GM12878 (cell line): ENCODE measurements around the gene SLC38A8. TPM values are rescaled to one million over a fixed set of nuclear protein-coding genes. Genes with fewer than 3 reads are reported as not detected.

Experiments used
- ATAC-seq: fragments of 200-7000 bp; cut with Tn5 transposase; 3 replicates; pipeline ENCODE4 v1.9.1; 2020; ENCODE audit warnings: mild to moderate bottlenecking, moderate library complexity
- BruUV-seq: library from RNA; stranded (reverse); fragments of 400-500 nt; replicated peaks from 2 replicates; lab custom pipeline; 2021; lab: Mats Ljungman, UMichigan
- CTCF ChIA-PET: fragments of 300-600 bp; sonication (Branson Sonifier 250); formaldehyde crosslinking; extraction: SDS; loops from one replicate; lab custom pipeline; 2021; ENCODE audit warnings: inconsistent platforms; lab: Yijun Ruan, JAX
- POLR2A ChIA-PET: fragments of 350-600 bp; formaldehyde crosslinking; extraction: SDS; loops from one replicate; lab custom pipeline; 2021; ENCODE audit warnings: inconsistent platforms; lab: Charles Lee
- RAD21 ChIA-PET: fragments of 300-600 bp; sonication (Branson Sonifier 250); formaldehyde crosslinking; loops from one replicate; lab custom pipeline; 2023; ENCODE audit warnings: antibody characterized with exemption; ENCODE audit not compliant: unreplicated experiment; lab: Charles Lee
- SMC1A ChIA-PET: fragments of 300-600 bp; sonication (Branson Sonifier 250); formaldehyde crosslinking; loops from one replicate; lab custom pipeline; 2023; ENCODE audit not compliant: unreplicated experiment, uncharacterized antibody; lab: Charles Lee
- DNase-seq: peaks from one replicate; pipeline ENCODE4 v3.0.0-alpha.2; 2011; ENCODE audit warnings: low read depth, low spot score
- FAIRE-seq: peaks from 3 replicates; lab custom pipeline; 2011; peaks lifted over from hg19 to GRCh38; lab: Jason Lieb, UNC
- H2AFZ ChIP-seq: 2 replicates; pipeline ENCODE4 v1.6.0; 2011; ENCODE audit warnings: low read depth, low read length, control low read depth; ENCODE audit not compliant: control insufficient read depth
- H3K27ac ChIP-seq: 2 replicates; pipeline ENCODE4 v1.5.1; 2011; ENCODE audit warnings: control low read depth; ENCODE audit not compliant: control insufficient read depth, insufficient read depth
- H3K27me3 ChIP-seq, 2 experiments: replicated peaks in 1 of 2; 2 replicates each; pipeline versions ENCODE4 v1.6.0 to v1.6.1; 2011; ENCODE audit warnings: low read length in 1 of 2; ENCODE audit not compliant: control insufficient read depth in 2 of 2, insufficient read depth in 2 of 2
- H3K36me3 ChIP-seq, 2 experiments: 2 replicates each; pipeline ENCODE4 v1.5.1; 2011; ENCODE audit warnings: low read length in 1 of 2; ENCODE audit not compliant: control insufficient read depth in 2 of 2, insufficient read depth in 2 of 2
- H3K4me1 ChIP-seq: 2 replicates; pipeline ENCODE4 v1.6.1; 2011; ENCODE audit warnings: mild to moderate bottlenecking, low read length, moderate library complexity, mixed read lengths; ENCODE audit not compliant: control insufficient read depth, insufficient read depth
- H3K4me2 ChIP-seq: 2 replicates; pipeline ENCODE4 v1.6.0; 2011; ENCODE audit warnings: control low read depth; ENCODE audit not compliant: control insufficient read depth, insufficient read depth
- H3K4me3 ChIP-seq: fragments of 200-600 bp; sonication (generic); 2 replicates; pipeline ENCODE4 v1.5.1; 2016
- H3K79me2 ChIP-seq: 2 replicates; pipeline ENCODE4 v1.6.0; 2011; ENCODE audit warnings: low read length; ENCODE audit not compliant: control insufficient read depth, insufficient read depth
- H3K9ac ChIP-seq: 2 replicates; pipeline ENCODE4 v1.8.0; 2011; ENCODE audit warnings: low read length, control low read depth, mixed read lengths; ENCODE audit not compliant: control insufficient read depth, insufficient read depth
- H3K9me3 ChIP-seq: replicated peaks from 3 replicates; pipeline ENCODE4 v1.5.1; 2011; ENCODE audit warnings: mild to moderate bottlenecking, low read length; ENCODE audit not compliant: control insufficient read depth, insufficient read depth
- H4K20me1 ChIP-seq: 2 replicates; pipeline ENCODE4 v1.6.0; 2011; ENCODE audit not compliant: control insufficient read depth, insufficient read depth
- BCL3 ChIP-seq: IDR thresholded peaks from 2 replicates; pipeline ENCODE4 v1.6.1; 2011; ENCODE audit warnings: borderline replicate concordance, low read depth, mild to moderate bottlenecking, moderate library complexity, low read length; ENCODE audit not compliant: insufficient read depth, poor library complexity, severe bottlenecking
- BRCA1 ChIP-seq: IDR thresholded peaks from 2 replicates; pipeline ENCODE4 v1.6.1; 2011; ENCODE audit warnings: low read depth, low read length, improper control_type of control experiment
- CBX3 ChIP-seq: fragments of 200-600 bp; sonication (generic); IDR thresholded peaks from 2 replicates; pipeline ENCODE4 v1.6.1; 2016; ENCODE audit warnings: low read depth, borderline replicate concordance
- CEBPB ChIP-seq, 2 experiments: fragments of 150-350 bp in 1 of 2; IDR thresholded peaks; 2 replicates each; pipeline ENCODE4 v1.6.1; 2012 to 2014; ENCODE audit warnings: low read depth in 2 of 2, low read length in 2 of 2, borderline replicate concordance in 1 of 2, inconsistent platforms in 1 of 2
- FOS ChIP-seq: IDR thresholded peaks from 3 replicates; pipeline ENCODE4 v1.6.1; 2011; ENCODE audit warnings: borderline replicate concordance; ENCODE audit not compliant: insufficient read length; ENCODE audit errors: extremely low read depth
- IKZF2 ChIP-seq, 2 experiments: fragments of 450-650 bp; IDR thresholded peaks; 2 replicates each; pipeline ENCODE4 v1.6.1; 2017; ENCODE audit warnings: mild to moderate bottlenecking in 2 of 2, moderate library complexity in 2 of 2
- IRF4 ChIP-seq: IDR thresholded peaks from 2 replicates; pipeline ENCODE4 v1.6.1; 2011; ENCODE audit warnings: low read depth, low read length
- MTA2 ChIP-seq: fragments of 450-650 bp; IDR thresholded peaks from 2 replicates; pipeline ENCODE4 v1.6.1; 2016; ENCODE audit warnings: low read depth, mild to moderate bottlenecking, moderate library complexity
- MYB ChIP-seq: fragments of 150-350 bp; IDR thresholded peaks from 2 replicates; pipeline ENCODE4 v1.6.1; 2014; ENCODE audit warnings: mild to moderate bottlenecking, low read depth, low read length, borderline replicate concordance
- NFIC ChIP-seq: IDR thresholded peaks from 2 replicates; pipeline ENCODE4 v1.6.1; 2012; ENCODE audit warnings: low read depth, mild to moderate bottlenecking, inconsistent platforms, low read length, moderate library complexity
- NR2C2 ChIP-seq: IDR thresholded peaks from 2 replicates; pipeline ENCODE4 v1.6.1; 2011; ENCODE audit warnings: borderline replicate concordance, low read depth; ENCODE audit not compliant: control insufficient read depth, insufficient read length
- NRF1 ChIP-seq: conservative IDR thresholded peaks from 2 replicates; pipeline ENCODE4 v1.6.1; 2011; ENCODE audit warnings: mild to moderate bottlenecking, low read depth, low read length, improper control_type of control experiment
- TAF1 ChIP-seq: IDR thresholded peaks from 2 replicates; pipeline ENCODE4 v1.6.1; 2011; ENCODE audit warnings: mild to moderate bottlenecking, low read depth, low read length, borderline replicate concordance
- WGBS: methylation state at CpG from one replicate; pipeline ENCODE4 v1.1.6; 2016; ENCODE audit warnings: low lambda C conversion rate; ENCODE audit not compliant: insufficient replicate concordance, insufficient coverage; ENCODE audit errors: missing lambda C conversion rate; 5-methylcytosine and 5-hydroxymethylcytosine counted together
- in situ Hi-C: fragments of 300-500 bp; cut with MboI; formaldehyde crosslinking; loops from 9 replicates; pipeline ENCODE4 v1.14.3; 2018; ENCODE audit warnings: mixed read lengths
- intact Hi-C: fragments of 100-400 bp; cut with micrococcal nuclease; formaldehyde crosslinking; loops from one replicate; pipeline ENCODE4 v1.14.2; 2022; ENCODE audit not compliant: unreplicated experiment
- polyA plus RNA-seq, 11 experiments: library from polyadenylated mRNA; depleted of rRNA in 4 of 11; unstranded in 6 of 11; stranded (reverse) in 5 of 11; fragments of >200 nt; fragmentation: Nextera tagmentation in 4 of 11; fragmentation: Illumina TruSeq in 1 of 11; extraction: Ambion mirVana in 4 of 11; extraction: Trizol in 1 of 11; gene quantifications; 1 replicate in 1 of 11; 2 replicates in 10 of 11; pipeline versions ENCODE4 v1.2.1 to v1.2.3, GENCODE V29; 2011 to 2016; ENCODE audit warnings: inconsistent platforms in 2 of 11, missing spikeins in 2 of 11, low read depth in 1 of 11
- total RNA-seq, 4 experiments: library from RNA; depleted of rRNA in 3 of 4; stranded (reverse); fragments of >200 nt in 3 of 4; fragmentation: Illumina TruSeq in 1 of 4; extraction: Trizol in 1 of 4; gene quantifications; 2 replicates each; pipeline versions ENCODE4 v1.2.1 to v1.2.3, GENCODE V29; 2013 to 2021

SLC38A8 gene
- total and polyA plus RNA-seq, 10 of the 15 experiments (the other 5 are each of a cell fraction or from before 2014, with no cell fraction given): not detected

GRCh38 chr16:83980794-83981193 lies 61.8 kb downstream of the SLC38A8 start:
- H3K79me2 ChIP-seq: no peaks in the 10 kb centered on the region
- FAIRE-seq: no peak
- whole genome bisulfite sequencing: 45% methylated on average over 2 of the region's 2 CpGs
- H4K20me1 ChIP-seq: no peaks in the 10 kb centered on the region
- no peaks in the 10 kb centered on the region for H3K36me3 ChIP-seq
- SMC1A ChIA-PET: no interaction called here
- POLR2A ChIA-PET: no interaction called here
- no peaks in the 10 kb centered on the region; the same call in 2 of the 3 replicates for H3K9me3 ChIP-seq
- no peaks in the 10 kb centered on the region for H3K27me3 ChIP-seq
- RAD21 ChIA-PET: no interaction called here
- H3K27ac ChIP-seq: no peak overlapping the region
- BruUV-seq: no TSS peak
- H3K4me3 ChIP-seq: no peak overlapping the region
- in situ Hi-C loops: no loop called here
- CTCF ChIA-PET: no interaction called here
- H3K4me1 ChIP-seq: no peaks in the 10 kb centered on the region
- no peak for ATAC-seq
- H3K4me2 ChIP-seq: no peak overlapping the region
- no peak overlapping the region for H3K9ac ChIP-seq
- no peak for DNase-seq
- TF ChIP-seq NR2C2: no peak
- TF ChIP-seq NRF1: no peak
- TF ChIP-seq BCL3: no peak
- no peak for TF ChIP-seq TAF1
- no peak for TF ChIP-seq CEBPB (IDR thresholded peaks at IDR 0.05; ENCODE audit: borderline replicate concordance in 1 of 2, low read depth in 2 of 2, low read length in 2 of 2)
- TF ChIP-seq MTA2: no peak
- TF ChIP-seq CBX3: no peak
- no peak for TF ChIP-seq NFIC
- no peak for TF ChIP-seq IKZF2 (IDR thresholded peaks at IDR 0.05)
- TF ChIP-seq IRF4: no peak
- TF ChIP-seq FOS: no peak
- TF ChIP-seq BRCA1: no peak
- no peak for TF ChIP-seq MYB
- H2AFZ ChIP-seq: no peak overlapping the region
- intact Hi-C loops: no loop called here
